Stimulated activated CD4-positive, alpha-beta T cell treated with anti-CD3 and anti-CD28 coated beads, Interleukin-12 subunit alpha, Interleukin-12 subunit beta, amount 100 ng/mL, for 24 hours (primary cell): ENCODE results near the gene ZNF43.
"Not testable (repeated sequence)": the region's sequence is repeated elsewhere in the genome, so short reads cannot be mapped to it uniquely, and the experiment has no call there.

Experiments used
- DNase-seq, 2 experiments: peaks; one replicate each; pipeline ENCODE4 v3.0.0-alpha.2; 2020; ENCODE audit warnings: low read depth in 2 of 2

ZNF43 gene

GRCh38 chr19:21808400-21809000 lies 27.5 kb downstream of the ZNF43 start:
- DNase-seq: not testable (repeated sequence)

- no peak for DNase-seq
Measured at GRCh38 chr19:21789466-21790085, 46.4 kb downstream of the ZNF43 start.

GRCh38 chr19:21786936-21787335 lies 49.0 kb downstream of the ZNF43 start:
- DNase-seq: no peak

GRCh38 chr19:21775792-21776191 lies 60.2 kb downstream of the ZNF43 start:
- DNase-seq: not testable (repeated sequence)

- DNase-seq: peak; percentile 75 to 81
Measured at GRCh38 chr19:21767065-21767800, 68.7 kb downstream of the ZNF43 start, which contains the start of gene ZNF100. ZNF100 (minus strand) TSS chr19:21767579; CDS start chr19:21767429, 150 bp downstream.

GRCh38 chr19:21766705-21767064 lies 69.3 kb downstream of the ZNF43 start:
- DNase-seq: peak in 1 of 2 experiments; percentile 4

GRCh38 chr19:21765151-21765550 lies 70.8 kb downstream of the ZNF43 start:
- no peak for DNase-seq

GRCh38 chr19:21761547-21761946 lies 74.4 kb downstream of the ZNF43 start:
- not testable (repeated sequence) for DNase-seq

GRCh38 chr19:21758296-21758695 lies 77.7 kb downstream of the ZNF43 start:
- DNase-seq: no peak

GRCh38 chr19:21755555-21755954 lies 80.4 kb downstream of the ZNF43 start:
- DNase-seq: not testable (repeated sequence)
